HCT116 (cell line): ENCODE measurements around the gene BCL2L15. TPM values are rescaled to one million over a fixed set of nuclear protein-coding genes. Genes with fewer than 3 reads are reported as not detected.

ENCODE experiments used
- ATAC-seq: fragments of 200-7000 bp; cut with Tn5 transposase; 2 replicates; pipeline ENCODE4 v1.9.1; 2020; ENCODE audit warnings: mild to moderate bottlenecking, moderate library complexity
- BruUV-seq: library from RNA; stranded (reverse); fragments of 400-500 nt; replicated peaks from 2 replicates; lab custom pipeline; 2021; lab: Mats Ljungman, UMichigan
- CTCF ChIA-PET: fragments of 300-600 bp; sonication (Branson Sonifier 250); formaldehyde crosslinking; loops from one replicate; lab custom pipeline; 2021; ENCODE audit warnings: antibody characterized with exemption; lab: Charles Lee
- POLR2A ChIA-PET: fragments of 300-600, 350-600 bp; sonication (Branson Sonifier 250); formaldehyde crosslinking; loops from one replicate; lab custom pipeline; 2021; ENCODE audit warnings: antibody characterized with exemption; lab: Charles Lee
- RAD21 ChIA-PET, 2 experiments: fragments of 300-600 bp; sonication (Branson Sonifier 250); formaldehyde crosslinking; loops; one replicate each; lab custom pipeline; 2023; ENCODE audit warnings: low total read pairs in 2 of 2; ENCODE audit not compliant: uncharacterized antibody in 2 of 2, unreplicated experiment in 2 of 2, low non-redundant PET in 1 of 2; lab: Charles Lee
- DNase-seq: peaks from one replicate; pipeline ENCODE4 v3.0.0-alpha.2; 2010; ENCODE audit warnings: low read depth, low spot score
- H2AFZ ChIP-seq: fragments of 200-600 bp; shearing (Covaris generic), sonication (generic); 2 replicates; pipeline ENCODE4 v1.6.1; 2017; ENCODE audit warnings: low read depth, mixed run types, mixed read lengths, antibody characterized with exemption, low read length; ENCODE audit not compliant: poor library complexity, severe bottlenecking
- H3K27ac ChIP-seq: 2 replicates; pipeline ENCODE4 v1.5.1; 2012; ENCODE audit warnings: low read depth, low read length
- H3K27me3 ChIP-seq: fragments of 200-600 bp; sonication (generic); 2 replicates; pipeline ENCODE4 v1.6.1; 2016; ENCODE audit warnings: mixed run types, low read length, mixed read lengths; ENCODE audit not compliant: insufficient read depth
- H3K36me3 ChIP-seq, 2 experiments: fragments of 200-500 bp in 1 of 2; fragments of 200-600 bp in 1 of 2; sonication (Bioruptor generic) in 1 of 2; sonication (generic) in 1 of 2; 2 replicates each; pipeline versions ENCODE4 v1.5.1 to v1.6.1; 2014 to 2016; ENCODE audit warnings: low read length in 2 of 2, inconsistent platforms in 1 of 2, mixed read lengths in 1 of 2, mixed run types in 1 of 2; ENCODE audit not compliant: insufficient read depth in 2 of 2, control insufficient read depth in 1 of 2
- H3K4me1 ChIP-seq, 2 experiments: fragments of 200-600 bp in 1 of 2; sonication (generic) in 1 of 2; 2 replicates each; pipeline versions ENCODE4 v1.5.1 to v1.6.1; 2012 to 2017; ENCODE audit warnings: low read length in 2 of 2, inconsistent platforms in 1 of 2, mild to moderate bottlenecking in 1 of 2, mixed read lengths in 1 of 2, mixed run types in 1 of 2, moderate library complexity in 1 of 2; ENCODE audit not compliant: insufficient read depth in 2 of 2, control insufficient read depth in 1 of 2
- H3K4me2 ChIP-seq: fragments of 200-600 bp; sonication (generic); 2 replicates; pipeline ENCODE4 v1.6.1; 2017; ENCODE audit warnings: mixed run types, low read length, mixed read lengths
- H3K4me3 ChIP-seq, 2 experiments: fragments of 200-600 bp in 1 of 2; sonication (generic) in 1 of 2; replicated peaks in 1 of 2; 2 replicates each; pipeline ENCODE4 v1.5.1; 2011 to 2016; ENCODE audit warnings: low read length in 2 of 2, control low read depth in 1 of 2, low read depth in 1 of 2, mild to moderate bottlenecking in 1 of 2, mixed read lengths in 1 of 2, mixed run types in 1 of 2
- H3K79me2 ChIP-seq: fragments of 200-600 bp; sonication (generic); 2 replicates; pipeline ENCODE4 v1.6.1; 2017; ENCODE audit warnings: mild to moderate bottlenecking, mixed run types, low read length, moderate library complexity, mixed read lengths; ENCODE audit not compliant: insufficient read depth
- H3K9ac ChIP-seq: fragments of 200-600 bp; sonication (generic); 2 replicates; pipeline ENCODE4 v1.6.1; 2016; ENCODE audit warnings: low read length, mixed read lengths
- H3K9me2 ChIP-seq: fragments of 200-600 bp; sonication (generic), shearing (Covaris generic); 2 replicates; pipeline ENCODE4 v1.6.1; 2017; ENCODE audit warnings: mixed run types, mild to moderate bottlenecking, moderate library complexity; ENCODE audit not compliant: insufficient read depth
- H3K9me3 ChIP-seq, 2 experiments: fragments of 200-500 bp in 1 of 2; fragments of 200-600 bp in 1 of 2; sonication (Bioruptor generic) in 1 of 2; sonication (generic) in 1 of 2; 2 replicates each; pipeline ENCODE4 v1.6.1; 2014 to 2017; ENCODE audit warnings: low read length in 2 of 2, mixed read lengths in 2 of 2, inconsistent platforms in 1 of 2, low read depth in 1 of 2, mild to moderate bottlenecking in 1 of 2, mixed run types in 1 of 2, moderate library complexity in 1 of 2; ENCODE audit not compliant: control insufficient read depth in 1 of 2, insufficient read depth in 1 of 2
- H4K20me1 ChIP-seq: fragments of 200-600 bp; sonication (generic), shearing (Covaris generic); 2 replicates; pipeline ENCODE4 v1.6.1; 2017; ENCODE audit warnings: mixed run types, mild to moderate bottlenecking, moderate library complexity; ENCODE audit not compliant: insufficient read depth
- CBX3 ChIP-seq: IDR thresholded peaks from 2 replicates; pipeline ENCODE4 v1.6.1; 2012; ENCODE audit warnings: low read depth
- EGR1 ChIP-seq: IDR thresholded peaks from 2 replicates; pipeline ENCODE4 v1.6.1; 2012; ENCODE audit warnings: low read depth
- ELF1 ChIP-seq: IDR thresholded peaks from 2 replicates; pipeline ENCODE4 v1.6.1; 2012; ENCODE audit warnings: low read depth, borderline replicate concordance
- EZH2 ChIP-seq: fragments of 200-600 bp; sonication (generic); IDR thresholded peaks from 2 replicates; pipeline ENCODE4 v1.6.1; 2017; ENCODE audit warnings: antibody characterized with exemption, mixed run types
- EZH2phosphoT487 ChIP-seq: fragments of 200-600 bp; IDR thresholded peaks from 2 replicates; pipeline ENCODE4 v1.6.1; 2018; ENCODE audit warnings: antibody characterized with exemption, borderline replicate concordance
- FOSL1 ChIP-seq: IDR thresholded peaks from 2 replicates; pipeline ENCODE4 v1.6.1; 2012; ENCODE audit warnings: low read depth
- JUND ChIP-seq: IDR thresholded peaks from 2 replicates; pipeline ENCODE4 v1.6.1; 2012
- POLR2A ChIP-seq: IDR thresholded peaks from 2 replicates; pipeline ENCODE4 v1.7.0; 2011; ENCODE audit warnings: borderline replicate concordance; ENCODE audit not compliant: insufficient read depth, insufficient read length; ENCODE audit errors: extremely low read depth
- POLR2AphosphoS5 ChIP-seq: IDR thresholded peaks from 2 replicates; pipeline ENCODE4 v1.6.1; 2011; ENCODE audit warnings: mild to moderate bottlenecking, low read depth, low read length, moderate library complexity
- RAD21 ChIP-seq: IDR thresholded peaks from 2 replicates; pipeline ENCODE4 v1.6.1; 2012; ENCODE audit warnings: low read depth, mild to moderate bottlenecking
- SIN3A ChIP-seq: IDR thresholded peaks from 2 replicates; pipeline ENCODE4 v1.6.1; 2012; ENCODE audit warnings: low read depth
- SP1 ChIP-seq: IDR thresholded peaks from 2 replicates; pipeline ENCODE4 v1.6.1; 2012; ENCODE audit warnings: low read depth
- SRF ChIP-seq: IDR thresholded peaks from 2 replicates; pipeline ENCODE4 v1.6.1; 2012; ENCODE audit warnings: low read depth
- TCF7L2 ChIP-seq: IDR thresholded peaks from 2 replicates; pipeline ENCODE4 v1.7.0; 2011; ENCODE audit warnings: borderline replicate concordance, inconsistent platforms; ENCODE audit not compliant: insufficient read depth, insufficient read length; ENCODE audit errors: extremely low read depth
- YY1 ChIP-seq: IDR thresholded peaks from 2 replicates; pipeline ENCODE4 v1.6.1; 2011; ENCODE audit warnings: low read length, low read depth, moderate library complexity, mild to moderate bottlenecking; ENCODE audit not compliant: insufficient replicate concordance; ENCODE audit errors: extremely low read depth
- ZFX ChIP-seq: fragments of 450-650 bp; IDR thresholded peaks from 2 replicates; pipeline ENCODE4 v1.6.1; 2017
- ZNF274 ChIP-seq: fragments of 200-500 bp; sonication (Bioruptor generic); IDR thresholded peaks from 2 replicates; pipeline ENCODE4 v1.6.1; 2014; ENCODE audit warnings: mild to moderate bottlenecking, low read depth, low read length, inconsistent platforms
- intact Hi-C: fragments of 100-400 bp; cut with micrococcal nuclease; formaldehyde crosslinking; loops from 2 replicates; pipeline ENCODE4 v1.10.0; 2022
- total RNA-seq: library from RNA; stranded (reverse); gene quantifications from one replicate; pipeline ENCODE4 v1.2.1, GENCODE V29; 2021; ENCODE audit not compliant: unreplicated experiment
- TF ChIP-seq, protein P1 (sequence below), 3 experiments: fragments of 200-600 bp in 1 of 3; sonication (generic) in 1 of 3; IDR thresholded peaks in 2 of 3; conservative IDR thresholded peaks in 1 of 3; 2 replicates each; pipeline ENCODE4 v1.5.1; 2012 to 2017; ENCODE audit warnings: low read depth in 2 of 3, low read length in 2 of 3, antibody characterized with exemption in 1 of 3, borderline replicate concordance in 1 of 3, control low read depth in 1 of 3, mild to moderate bottlenecking in 1 of 3, mixed read lengths in 1 of 3, mixed run types in 1 of 3, moderate library complexity in 1 of 3; ENCODE audit not compliant: insufficient read depth in 1 of 3
- TF ChIP-seq, protein P2 (sequence below): IDR thresholded peaks from 2 replicates; pipeline ENCODE4 v1.6.1; 2012; ENCODE audit warnings: low read depth

The BCL2L15 gene
- total RNA-seq, 1 experiment from 2014 or later: 0.54 TPM

DNA sequence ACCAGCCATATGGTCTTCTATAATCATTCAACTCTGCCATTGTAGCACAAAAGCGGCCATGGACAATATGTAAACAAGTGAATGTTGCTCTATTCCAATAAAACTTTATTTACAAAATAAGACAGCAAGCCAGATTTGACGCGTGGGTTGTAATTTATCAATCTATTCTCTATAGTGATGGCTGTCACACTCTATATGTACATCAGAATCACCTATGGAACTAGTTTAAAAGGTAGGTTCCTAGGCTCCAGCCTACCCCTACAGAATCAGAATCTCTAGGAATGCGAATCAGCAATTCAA is 7.7 kb downstream of the BCL2L15 start (continued):
- TF ChIP-seq, protein P1, sequence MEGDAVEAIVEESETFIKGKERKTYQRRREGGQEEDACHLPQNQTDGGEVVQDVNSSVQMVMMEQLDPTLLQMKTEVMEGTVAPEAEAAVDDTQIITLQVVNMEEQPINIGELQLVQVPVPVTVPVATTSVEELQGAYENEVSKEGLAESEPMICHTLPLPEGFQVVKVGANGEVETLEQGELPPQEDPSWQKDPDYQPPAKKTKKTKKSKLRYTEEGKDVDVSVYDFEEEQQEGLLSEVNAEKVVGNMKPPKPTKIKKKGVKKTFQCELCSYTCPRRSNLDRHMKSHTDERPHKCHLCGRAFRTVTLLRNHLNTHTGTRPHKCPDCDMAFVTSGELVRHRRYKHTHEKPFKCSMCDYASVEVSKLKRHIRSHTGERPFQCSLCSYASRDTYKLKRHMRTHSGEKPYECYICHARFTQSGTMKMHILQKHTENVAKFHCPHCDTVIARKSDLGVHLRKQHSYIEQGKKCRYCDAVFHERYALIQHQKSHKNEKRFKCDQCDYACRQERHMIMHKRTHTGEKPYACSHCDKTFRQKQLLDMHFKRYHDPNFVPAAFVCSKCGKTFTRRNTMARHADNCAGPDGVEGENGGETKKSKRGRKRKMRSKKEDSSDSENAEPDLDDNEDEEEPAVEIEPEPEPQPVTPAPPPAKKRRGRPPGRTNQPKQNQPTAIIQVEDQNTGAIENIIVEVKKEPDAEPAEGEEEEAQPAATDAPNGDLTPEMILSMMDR (IDR thresholded peaks at IDR 0.05 in 2 of 3, conservative IDR thresholded peaks at IDR 0.05 in 1 of 3; ENCODE audit: borderline replicate concordance in 1 of 3, insufficient read depth in 1 of 3, low read depth in 2 of 3, low read length in 2 of 3): no peak
- TF ChIP-seq ELF1 (no peak), TCF7L2 (no peak), EZH2 (no peak)
- TF ChIP-seq, all 23 proteins: peak for 0

- ChIA-PET CTCF (no interaction called here), POLR2A (no interaction called here), RAD21 (no interaction called here)
- Histone ChIP-seq H3K27me3 (no peaks in the 10 kb centered on the region), H3K79me2 (no peaks in the 10 kb centered on the region), H3K36me3 (no peaks in the 10 kb centered on the region), H3K4me2 (no peak overlapping the region), H3K4me1 (peaks cover 0 to 7% of the 10 kb centered on the region in 2 experiments; a peak in 1 of 4 replicates), H3K9ac (no peak overlapping the region), H3K27ac (no peak overlapping the region), H3K4me3 (no peak overlapping the region), H2AFZ (no peak overlapping the region), H3K9me3 (no peaks in the 10 kb centered on the region), H4K20me1 (no peaks in the 10 kb centered on the region), H3K9me2 (no peaks in the 10 kb centered on the region)
- no peak for ATAC-seq
- no TSS peak for BruUV-seq
- intact Hi-C loops: no loop called here
- no peak for DNase-seq
- TF ChIP-seq YY1 (no peak), EGR1 (no peak), JUND (no peak), TCF7L2 (no peak), SRF (no peak), ZFX (no peak), CBX3 (no peak), POLR2AphosphoS5 (no peak), RAD21 (no peak), SIN3A (no peak), EZH2phosphoT487 (no peak), ZNF274 (no peak), FOSL1 (no peak), ELF1 (no peak), SP1 (no peak), POLR2A (no peak)
- TF ChIP-seq, protein P2, sequence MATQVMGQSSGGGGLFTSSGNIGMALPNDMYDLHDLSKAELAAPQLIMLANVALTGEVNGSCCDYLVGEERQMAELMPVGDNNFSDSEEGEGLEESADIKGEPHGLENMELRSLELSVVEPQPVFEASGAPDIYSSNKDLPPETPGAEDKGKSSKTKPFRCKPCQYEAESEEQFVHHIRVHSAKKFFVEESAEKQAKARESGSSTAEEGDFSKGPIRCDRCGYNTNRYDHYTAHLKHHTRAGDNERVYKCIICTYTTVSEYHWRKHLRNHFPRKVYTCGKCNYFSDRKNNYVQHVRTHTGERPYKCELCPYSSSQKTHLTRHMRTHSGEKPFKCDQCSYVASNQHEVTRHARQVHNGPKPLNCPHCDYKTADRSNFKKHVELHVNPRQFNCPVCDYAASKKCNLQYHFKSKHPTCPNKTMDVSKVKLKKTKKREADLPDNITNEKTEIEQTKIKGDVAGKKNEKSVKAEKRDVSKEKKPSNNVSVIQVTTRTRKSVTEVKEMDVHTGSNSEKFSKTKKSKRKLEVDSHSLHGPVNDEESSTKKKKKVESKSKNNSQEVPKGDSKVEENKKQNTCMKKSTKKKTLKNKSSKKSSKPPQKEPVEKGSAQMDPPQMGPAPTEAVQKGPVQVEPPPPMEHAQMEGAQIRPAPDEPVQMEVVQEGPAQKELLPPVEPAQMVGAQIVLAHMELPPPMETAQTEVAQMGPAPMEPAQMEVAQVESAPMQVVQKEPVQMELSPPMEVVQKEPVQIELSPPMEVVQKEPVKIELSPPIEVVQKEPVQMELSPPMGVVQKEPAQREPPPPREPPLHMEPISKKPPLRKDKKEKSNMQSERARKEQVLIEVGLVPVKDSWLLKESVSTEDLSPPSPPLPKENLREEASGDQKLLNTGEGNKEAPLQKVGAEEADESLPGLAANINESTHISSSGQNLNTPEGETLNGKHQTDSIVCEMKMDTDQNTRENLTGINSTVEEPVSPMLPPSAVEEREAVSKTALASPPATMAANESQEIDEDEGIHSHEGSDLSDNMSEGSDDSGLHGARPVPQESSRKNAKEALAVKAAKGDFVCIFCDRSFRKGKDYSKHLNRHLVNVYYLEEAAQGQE: no peak
- TF ChIP-seq, protein P1 (IDR thresholded peaks at IDR 0.05 in 2 of 3, conservative IDR thresholded peaks at IDR 0.05 in 1 of 3; ENCODE audit: borderline replicate concordance in 1 of 3, insufficient read depth in 1 of 3, low read depth in 2 of 3, low read length in 2 of 3): no peak
Measured at GRCh38 chr1:113876176-113876575, 11.2 kb downstream of the BCL2L15 start.
